ENCODE measurements around the gene MGA.

DNA sequence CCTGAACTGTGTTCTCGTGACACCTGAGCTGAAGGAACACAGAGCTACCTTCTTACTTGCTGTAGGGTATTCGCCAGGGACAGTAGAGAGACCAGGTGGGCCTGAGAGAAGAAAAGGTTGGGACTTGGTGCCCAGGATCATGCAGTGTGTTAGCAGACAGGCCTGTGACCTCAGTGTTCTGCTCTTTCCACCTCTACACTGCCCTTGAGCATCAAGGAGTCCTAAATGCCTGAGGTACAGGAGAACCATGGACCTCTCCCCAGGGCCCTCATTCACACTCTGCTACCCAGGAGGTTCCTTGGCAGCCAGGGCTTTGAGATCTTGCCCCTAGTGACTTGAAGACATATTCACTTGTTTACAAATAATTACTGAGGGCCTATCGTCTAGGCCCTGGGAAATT is 145.5 kb downstream of the MGA start:
- TF ChIP-seq POLR2AphosphoS5 (IDR thresholded peaks at IDR 0.05) (no peak), EP300 (IDR thresholded peaks at IDR 0.05) (no peak)
- TF ChIP-seq, protein P1, sequence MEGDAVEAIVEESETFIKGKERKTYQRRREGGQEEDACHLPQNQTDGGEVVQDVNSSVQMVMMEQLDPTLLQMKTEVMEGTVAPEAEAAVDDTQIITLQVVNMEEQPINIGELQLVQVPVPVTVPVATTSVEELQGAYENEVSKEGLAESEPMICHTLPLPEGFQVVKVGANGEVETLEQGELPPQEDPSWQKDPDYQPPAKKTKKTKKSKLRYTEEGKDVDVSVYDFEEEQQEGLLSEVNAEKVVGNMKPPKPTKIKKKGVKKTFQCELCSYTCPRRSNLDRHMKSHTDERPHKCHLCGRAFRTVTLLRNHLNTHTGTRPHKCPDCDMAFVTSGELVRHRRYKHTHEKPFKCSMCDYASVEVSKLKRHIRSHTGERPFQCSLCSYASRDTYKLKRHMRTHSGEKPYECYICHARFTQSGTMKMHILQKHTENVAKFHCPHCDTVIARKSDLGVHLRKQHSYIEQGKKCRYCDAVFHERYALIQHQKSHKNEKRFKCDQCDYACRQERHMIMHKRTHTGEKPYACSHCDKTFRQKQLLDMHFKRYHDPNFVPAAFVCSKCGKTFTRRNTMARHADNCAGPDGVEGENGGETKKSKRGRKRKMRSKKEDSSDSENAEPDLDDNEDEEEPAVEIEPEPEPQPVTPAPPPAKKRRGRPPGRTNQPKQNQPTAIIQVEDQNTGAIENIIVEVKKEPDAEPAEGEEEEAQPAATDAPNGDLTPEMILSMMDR (IDR thresholded peaks at IDR 0.05): no peak

Data from upper lobe of left lung (tissue), 4 donors.